ENCODE data around the gene HLA-DMB. TPM values are rescaled to one million over a fixed set of nuclear protein-coding genes. Genes with fewer than 3 reads are reported as not detected.
A peak's percentile ranks its signal among the peaks of the same experiment; 100 is the strongest.

The HLA-DMB gene
- total and polyA plus RNA-seq, 2 donors (not counting 3 experiments of a cell fraction or from before 2014, with no cell fraction given): 0.75 TPM; not detected in 1

DNA sequence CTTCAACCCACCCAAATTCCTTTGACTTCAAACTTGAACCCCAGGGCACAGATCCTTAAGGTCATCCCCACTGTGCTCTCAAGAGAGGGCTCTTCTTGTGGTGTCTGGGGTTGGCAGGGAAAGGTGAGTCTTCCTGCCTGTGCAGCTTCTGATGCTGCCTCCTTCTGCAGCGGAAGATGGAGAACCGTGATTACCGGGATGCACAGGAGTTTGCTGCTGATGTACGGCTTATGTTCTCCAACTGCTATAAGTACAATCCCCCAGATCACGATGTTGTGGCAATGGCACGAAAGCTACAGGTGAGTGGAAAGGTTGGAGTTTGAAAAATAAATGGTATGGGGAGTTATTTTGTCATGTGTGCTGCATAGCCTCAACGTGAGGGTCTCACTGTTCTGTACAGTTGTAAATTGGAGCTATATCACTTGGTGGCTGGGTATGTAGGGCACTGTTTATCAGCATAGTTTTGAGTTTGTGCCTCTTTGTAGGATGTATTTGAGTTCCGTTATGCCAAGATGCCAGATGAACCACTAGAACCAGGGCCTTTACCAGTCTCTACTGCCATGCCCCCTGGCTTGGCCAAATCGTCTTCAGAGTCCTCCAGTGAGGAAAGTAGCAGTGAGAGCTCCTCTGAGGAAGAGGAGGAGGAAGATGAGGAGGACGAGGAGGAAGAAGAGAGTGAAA lies 36.6 kb upstream of the HLA-DMB start:
- POLR2A ChIA-PET: no interaction called here
- H3K9ac ChIP-seq (replicated peaks; ENCODE audit: extremely low read depth, insufficient read depth, low read length): no peak overlapping the region
- peaks cover 58 to 62% of the 10 kb centered on the region in 2 experiments for H3K36me3 ChIP-seq (ENCODE audit: control insufficient read depth in 2 of 2, extremely low read depth in 1 of 2, insufficient read depth in 2 of 2, low read length in 2 of 2)
- BruUV-seq (replicated peaks): no TSS peak
- no peak overlapping the region for H2AFZ ChIP-seq (ENCODE audit: low read depth, low read length)
- H4K20me1 ChIP-seq (replicated peaks; ENCODE audit: control insufficient read depth, extremely low read depth, insufficient read depth, low read length): peaks cover 33% of the 10 kb centered on the region
- H3K4me1 ChIP-seq (ENCODE audit: control insufficient read depth, extremely low read depth, insufficient read depth, low read length): peaks cover 16% of the 10 kb centered on the region
- no peak overlapping the region for H3K4me2 ChIP-seq (ENCODE audit: insufficient read depth, low read length)
- no peak overlapping the region for H3K4me3 ChIP-seq (replicated peaks in 1 of 3; ENCODE audit: insufficient read depth in 1 of 3, low read depth in 1 of 3, low read length in 3 of 3)
- peaks cover 72% of the 10 kb centered on the region for H3K79me2 ChIP-seq (ENCODE audit: control insufficient read depth, insufficient read depth, low read length)
- FAIRE-seq (peak; percentile 4), DNase-seq (ENCODE audit: low read depth, low spot score) (no peak)
- intact Hi-C loops (cut with micrococcal nuclease) (loop anchor here (10.0 kb wide), 1 partner anchor 437 kb away; the partner anchor contains the start of genes CUTA and PHF1), dilution Hi-C loops (cut with MboI; ENCODE audit: extremely low pct_ligation_motif_present, low sequenced_read_pairs) (no loop called here)
- no peaks in the 10 kb centered on the region for H3K9me3 ChIP-seq (replicated peaks; ENCODE audit: control insufficient read depth, insufficient read depth, low read length)
- H3K27ac ChIP-seq (ENCODE audit: insufficient read depth, low read depth, low read length): no peak overlapping the region
- no peaks in the 10 kb centered on the region for H3K27me3 ChIP-seq (ENCODE audit: control insufficient read depth in 2 of 2, insufficient read depth in 2 of 2, low read length in 2 of 2)
- no peak for TF ChIP-seq POLR2A (IDR thresholded peaks at IDR 0.05; ENCODE audit: low read depth, low read length)
- no peak for TF ChIP-seq GATA2 (IDR thresholded peaks at IDR 0.05; ENCODE audit: insufficient read depth, insufficient read length, low read depth, low read length)
- TF ChIP-seq, protein P1, sequence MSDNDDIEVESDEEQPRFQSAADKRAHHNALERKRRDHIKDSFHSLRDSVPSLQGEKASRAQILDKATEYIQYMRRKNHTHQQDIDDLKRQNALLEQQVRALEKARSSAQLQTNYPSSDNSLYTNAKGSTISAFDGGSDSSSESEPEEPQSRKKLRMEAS (IDR thresholded peaks at IDR 0.05; ENCODE audit: insufficient read depth, insufficient read length): no peak
- no peak for TF ChIP-seq MYC (IDR thresholded peaks at IDR 0.05; ENCODE audit: low read depth, low read length)
- TF ChIP-seq JUN (IDR thresholded peaks at IDR 0.05; ENCODE audit: borderline replicate concordance, insufficient read depth, insufficient read length, low read depth): no peak
- no peak for TF ChIP-seq POLR2AphosphoS5 (IDR thresholded peaks at IDR 0.05; ENCODE audit: insufficient read depth, low read depth, low read length)
- no peak for TF ChIP-seq FOS (IDR thresholded peaks at IDR 0.05; ENCODE audit: borderline replicate concordance, insufficient read depth, low read length)
- no peak for TF ChIP-seq EZH2 (IDR thresholded peaks at IDR 0.05; ENCODE audit: borderline replicate concordance, low read depth, low read length, severe bottlenecking)
- TF ChIP-seq, protein P2, sequence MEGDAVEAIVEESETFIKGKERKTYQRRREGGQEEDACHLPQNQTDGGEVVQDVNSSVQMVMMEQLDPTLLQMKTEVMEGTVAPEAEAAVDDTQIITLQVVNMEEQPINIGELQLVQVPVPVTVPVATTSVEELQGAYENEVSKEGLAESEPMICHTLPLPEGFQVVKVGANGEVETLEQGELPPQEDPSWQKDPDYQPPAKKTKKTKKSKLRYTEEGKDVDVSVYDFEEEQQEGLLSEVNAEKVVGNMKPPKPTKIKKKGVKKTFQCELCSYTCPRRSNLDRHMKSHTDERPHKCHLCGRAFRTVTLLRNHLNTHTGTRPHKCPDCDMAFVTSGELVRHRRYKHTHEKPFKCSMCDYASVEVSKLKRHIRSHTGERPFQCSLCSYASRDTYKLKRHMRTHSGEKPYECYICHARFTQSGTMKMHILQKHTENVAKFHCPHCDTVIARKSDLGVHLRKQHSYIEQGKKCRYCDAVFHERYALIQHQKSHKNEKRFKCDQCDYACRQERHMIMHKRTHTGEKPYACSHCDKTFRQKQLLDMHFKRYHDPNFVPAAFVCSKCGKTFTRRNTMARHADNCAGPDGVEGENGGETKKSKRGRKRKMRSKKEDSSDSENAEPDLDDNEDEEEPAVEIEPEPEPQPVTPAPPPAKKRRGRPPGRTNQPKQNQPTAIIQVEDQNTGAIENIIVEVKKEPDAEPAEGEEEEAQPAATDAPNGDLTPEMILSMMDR (IDR thresholded peaks at IDR 0.05; ENCODE audit: extremely low read depth in 1 of 2, insufficient read depth in 1 of 2, low read depth in 1 of 2, low read length in 2 of 2): no peak
- H3K9me1 ChIP-seq (replicated peaks; ENCODE audit: control insufficient read depth, extremely low read depth, insufficient read depth, low read length): no peaks in the 10 kb centered on the region
- CTCF ChIA-PET: interaction anchor here (0.6 to 13.7 kb wide), 4 partner anchors 24 to 139 kb away, joined by 3 to 187 read pairs (median 10); partner anchors contain the start of genes HLA-DMA and TAP2
